ENCODE results near the gene HCFC1R1.
A peak's percentile ranks its signal among the peaks of the same experiment; 100 is the strongest.

The HCFC1R1 gene

DNA sequence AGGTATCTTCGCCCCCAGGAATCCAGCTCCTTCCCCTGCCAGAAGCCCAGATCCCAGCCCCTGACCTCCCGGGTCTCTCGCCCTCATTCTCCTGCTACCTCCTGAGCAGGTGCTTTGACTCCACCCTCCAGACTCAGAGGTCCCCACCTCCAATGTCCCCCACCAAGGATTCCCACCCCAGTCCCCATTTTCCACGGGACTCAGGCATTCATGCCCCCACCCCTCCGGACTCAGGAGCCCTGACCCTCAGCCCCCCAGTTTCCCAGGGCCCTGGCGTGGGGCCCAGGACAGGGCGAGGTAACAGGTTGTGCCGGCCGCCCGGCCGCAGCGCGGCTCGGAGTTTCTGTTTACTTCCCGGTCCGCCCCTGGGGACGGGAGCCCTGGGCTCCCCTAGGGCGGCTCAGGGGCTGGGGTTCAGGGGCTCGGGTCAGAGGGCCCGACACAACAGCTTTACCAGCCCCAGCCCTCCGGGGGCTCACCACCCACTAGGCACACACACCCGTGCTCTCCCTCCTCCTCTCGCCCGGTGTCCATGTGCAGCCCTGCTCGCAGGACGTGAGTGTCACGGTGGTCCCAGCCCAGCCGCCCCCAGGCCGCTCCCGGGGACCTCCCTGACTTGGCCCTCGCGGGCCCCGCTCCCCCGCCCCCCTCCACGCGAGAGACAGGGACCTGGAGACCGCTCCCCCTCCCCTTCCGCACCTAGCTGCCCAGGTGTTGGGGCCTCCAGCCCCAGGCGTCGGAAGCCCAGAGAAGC, 12.4 kb upstream of the HCFC1R1 start:
- ChIA-PET CTCF (interaction anchor here (1.0 to 12.5 kb wide), 7 partner anchors 5 to 93 kb away, joined by 3 to 197 read pairs (median 100); partner anchors contain the start of genes BICDL2, CLDN6, HCFC1R1 and MMP25), POLR2A (no interaction called here)
- peak overlapping the region in 3 of 7 experiments; percentile 11 to 28 (median 19) for H3K4me3 ChIP-seq (ENCODE audit: control insufficient read depth in 1 of 7, extremely low read depth in 1 of 7, insufficient read depth in 4 of 7, low read depth in 2 of 7, low read length in 6 of 7)
- peaks cover 7 to 96% (median 46%) of the 10 kb centered on the region in 5 experiments for H3K27me3 ChIP-seq (replicated peaks in 2 of 5; ENCODE audit: control insufficient read depth in 4 of 5, insufficient read depth in 5 of 5, low read length in 4 of 5)
- no peaks in the 10 kb centered on the region for H3K36me3 ChIP-seq (ENCODE audit: control insufficient read depth in 4 of 4, insufficient read depth in 4 of 4, low read length in 3 of 4)
- DNase-seq: no peak
- H3K4me1 ChIP-seq (ENCODE audit: control extremely low read depth in 1 of 4, control insufficient read depth in 4 of 4, insufficient read depth in 4 of 4, low read length in 3 of 4): peaks cover 0 to 13% (median 3%) of the 10 kb centered on the region in 4 experiments
- no peaks in the 10 kb centered on the region for H3K9me3 ChIP-seq (ENCODE audit: control extremely low read depth in 1 of 5, control insufficient read depth in 4 of 5, insufficient read depth in 2 of 5, low read depth in 1 of 5, low read length in 4 of 5)
- 4% methylated on average over 35 of the region's 40 CpGs for WGBS (ENCODE audit: insufficient coverage)
- H3K27ac ChIP-seq (ENCODE audit: insufficient read depth in 1 of 2, low read depth in 1 of 2, low read length in 2 of 2, poor library complexity in 1 of 2, severe bottlenecking in 2 of 2): no peak overlapping the region

DNA sequence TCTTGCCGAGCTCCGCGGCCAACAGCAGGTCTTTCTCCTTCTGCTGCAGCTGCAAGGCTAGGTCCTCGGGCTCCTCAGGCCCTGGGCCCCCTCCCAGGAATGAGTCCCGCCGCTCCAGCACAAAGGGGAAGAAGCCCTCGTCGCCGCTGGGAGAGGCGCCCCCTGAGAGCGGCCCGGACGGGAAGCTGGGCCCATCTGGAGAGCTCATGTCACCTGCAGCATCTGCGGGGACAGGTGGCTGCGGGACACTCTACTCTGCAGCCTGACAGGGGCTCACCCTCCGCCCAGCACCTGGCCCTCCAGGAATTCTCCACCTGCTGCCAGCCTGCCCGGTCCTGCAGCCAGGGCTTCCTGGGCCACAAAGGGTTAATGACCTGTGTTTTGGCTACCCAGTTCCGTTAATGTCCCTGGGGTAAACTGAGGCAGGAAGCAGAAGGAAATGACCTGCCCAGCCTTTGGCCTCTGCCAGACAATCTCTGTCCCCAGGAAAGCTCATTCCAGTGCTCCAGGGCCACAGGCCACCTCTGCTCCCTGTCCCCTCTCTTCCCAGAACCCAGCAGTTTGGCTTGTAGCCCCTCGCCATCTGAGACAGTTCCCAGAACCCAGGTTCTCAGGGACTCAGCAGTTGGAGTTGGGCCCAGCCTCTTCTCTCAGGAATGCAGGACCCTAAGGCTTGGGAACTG, 11.7 kb upstream of the HCFC1R1 start:
- H3K27ac ChIP-seq (ENCODE audit: insufficient read depth in 1 of 2, low read depth in 1 of 2, low read length in 2 of 2, poor library complexity in 1 of 2, severe bottlenecking in 2 of 2): no peak overlapping the region
- no peak for DNase-seq
- POLR2A ChIA-PET: no interaction called here
- CTCF ChIA-PET: interaction anchor here (1.0 to 12.5 kb wide), 9 partner anchors 6 to 99 kb away, joined by 3 to 197 read pairs (median 87); partner anchors contain the start of genes BICDL2, CLDN6, HCFC1R1 and MMP25
- peaks cover 7 to 98% (median 47%) of the 10 kb centered on the region in 5 experiments for H3K27me3 ChIP-seq (replicated peaks in 2 of 5; ENCODE audit: control insufficient read depth in 4 of 5, insufficient read depth in 5 of 5, low read length in 4 of 5)
- no peak overlapping the region for H3K4me3 ChIP-seq (ENCODE audit: control insufficient read depth in 1 of 7, extremely low read depth in 1 of 7, insufficient read depth in 4 of 7, low read depth in 2 of 7, low read length in 6 of 7)
- H3K9me3 ChIP-seq (ENCODE audit: control extremely low read depth in 1 of 5, control insufficient read depth in 4 of 5, insufficient read depth in 2 of 5, low read depth in 1 of 5, low read length in 4 of 5): no peaks in the 10 kb centered on the region
- peaks cover 0 to 13% (median 3%) of the 10 kb centered on the region in 4 experiments for H3K4me1 ChIP-seq (ENCODE audit: control extremely low read depth in 1 of 4, control insufficient read depth in 4 of 4, insufficient read depth in 4 of 4, low read length in 3 of 4)
- 39% methylated on average over 18 of the region's 19 CpGs for WGBS (ENCODE audit: insufficient coverage)
- no peaks in the 10 kb centered on the region for H3K36me3 ChIP-seq (ENCODE audit: control insufficient read depth in 4 of 4, insufficient read depth in 4 of 4, low read length in 3 of 4)

DNA sequence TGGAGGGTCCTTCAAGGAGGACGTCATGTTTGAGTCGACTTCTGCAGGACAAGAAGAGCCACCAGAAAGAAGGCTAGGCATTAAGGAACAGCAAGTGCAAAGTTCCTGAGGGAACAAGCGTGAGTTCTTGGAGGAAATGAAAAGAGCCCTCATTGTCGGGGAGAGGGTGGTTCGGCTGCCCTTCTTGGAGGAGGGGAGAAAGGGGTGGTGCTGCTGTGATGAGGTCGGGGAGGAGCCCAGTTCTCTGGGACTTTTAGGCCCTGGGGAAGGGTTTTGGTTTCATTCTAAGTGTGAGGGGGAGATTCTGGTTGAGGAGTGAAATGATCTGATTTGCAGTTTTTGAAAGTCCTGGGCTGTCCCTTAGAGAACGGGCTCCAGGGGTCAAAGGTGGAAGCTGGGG, 8.9 kb upstream of the HCFC1R1 start:
- Histone ChIP-seq H3K4me1 (ENCODE audit: control extremely low read depth in 1 of 4, control insufficient read depth in 4 of 4, insufficient read depth in 4 of 4, low read length in 3 of 4) (peaks cover 0 to 33% (median 24%) of the 10 kb centered on the region in 4 experiments), H3K27ac (ENCODE audit: insufficient read depth in 1 of 2, low read depth in 1 of 2, low read length in 2 of 2, poor library complexity in 1 of 2, severe bottlenecking in 2 of 2) (no peak overlapping the region), H3K27me3 (replicated peaks in 2 of 5; ENCODE audit: control insufficient read depth in 4 of 5, insufficient read depth in 5 of 5, low read length in 4 of 5) (peaks cover 3 to 91% (median 47%) of the 10 kb centered on the region in 5 experiments), H3K4me3 (ENCODE audit: control insufficient read depth in 1 of 7, extremely low read depth in 1 of 7, insufficient read depth in 4 of 7, low read depth in 2 of 7, low read length in 6 of 7) (no peak overlapping the region), H3K9me3 (ENCODE audit: control extremely low read depth in 1 of 5, control insufficient read depth in 4 of 5, insufficient read depth in 2 of 5, low read depth in 1 of 5, low read length in 4 of 5) (no peaks in the 10 kb centered on the region), H3K36me3 (ENCODE audit: control insufficient read depth in 4 of 4, insufficient read depth in 4 of 4, low read length in 3 of 4) (no peaks in the 10 kb centered on the region)
- no peak for DNase-seq
- ChIA-PET POLR2A (no interaction called here), CTCF (interaction anchor here (1.1 to 12.5 kb wide), 12 partner anchors 9 to 434 kb away, joined by 3 to 197 read pairs (median 22); partner anchors contain the start of genes BICDL2, CLDN6, HCFC1R1 and MMP25)
- 48% methylated on average over 4 of the region's 7 CpGs for WGBS (ENCODE audit: insufficient coverage)

GRCh38 chr16:3030222-3031212, 6.8 kb upstream of the HCFC1R1 start:
- WGBS (ENCODE audit: insufficient coverage): 82% methylated on average over 30 of the region's 33 CpGs
- no peaks in the 10 kb centered on the region for H3K9me3 ChIP-seq (ENCODE audit: control extremely low read depth in 1 of 5, control insufficient read depth in 4 of 5, insufficient read depth in 2 of 5, low read depth in 1 of 5, low read length in 4 of 5)
- no peak overlapping the region for H3K4me3 ChIP-seq (ENCODE audit: control insufficient read depth in 1 of 7, extremely low read depth in 1 of 7, insufficient read depth in 4 of 7, low read depth in 2 of 7, low read length in 6 of 7)
- H3K4me1 ChIP-seq (ENCODE audit: control extremely low read depth in 1 of 4, control insufficient read depth in 4 of 4, insufficient read depth in 4 of 4, low read length in 3 of 4): peaks cover 0 to 24% (median 21%) of the 10 kb centered on the region in 4 experiments
- peaks cover 5 to 20% (median 18%) of the 10 kb centered on the region in 4 experiments for H3K36me3 ChIP-seq (ENCODE audit: control insufficient read depth in 4 of 4, insufficient read depth in 4 of 4, low read length in 3 of 4)
- ChIA-PET POLR2A (interaction anchor here (1.5 kb wide), 1 partner anchor 10 kb away, joined by 3 read pairs; no protein-coding TSS in a partner anchor), CTCF (interaction anchor here (0.8 to 12.5 kb wide), 16 partner anchors 10 to 131 kb away, joined by 3 to 197 read pairs (median 12); partner anchors contain the start of genes BICDL2, CLDN6, HCFC1R1 and MMP25)
- H3K27ac ChIP-seq (ENCODE audit: insufficient read depth in 1 of 2, low read depth in 1 of 2, low read length in 2 of 2, poor library complexity in 1 of 2, severe bottlenecking in 2 of 2): no peak overlapping the region
- peaks cover 0 to 70% (median 39%) of the 10 kb centered on the region in 5 experiments for H3K27me3 ChIP-seq (replicated peaks in 2 of 5; ENCODE audit: control insufficient read depth in 4 of 5, insufficient read depth in 5 of 5, low read length in 4 of 5)
- DNase-seq: no peak

DNA sequence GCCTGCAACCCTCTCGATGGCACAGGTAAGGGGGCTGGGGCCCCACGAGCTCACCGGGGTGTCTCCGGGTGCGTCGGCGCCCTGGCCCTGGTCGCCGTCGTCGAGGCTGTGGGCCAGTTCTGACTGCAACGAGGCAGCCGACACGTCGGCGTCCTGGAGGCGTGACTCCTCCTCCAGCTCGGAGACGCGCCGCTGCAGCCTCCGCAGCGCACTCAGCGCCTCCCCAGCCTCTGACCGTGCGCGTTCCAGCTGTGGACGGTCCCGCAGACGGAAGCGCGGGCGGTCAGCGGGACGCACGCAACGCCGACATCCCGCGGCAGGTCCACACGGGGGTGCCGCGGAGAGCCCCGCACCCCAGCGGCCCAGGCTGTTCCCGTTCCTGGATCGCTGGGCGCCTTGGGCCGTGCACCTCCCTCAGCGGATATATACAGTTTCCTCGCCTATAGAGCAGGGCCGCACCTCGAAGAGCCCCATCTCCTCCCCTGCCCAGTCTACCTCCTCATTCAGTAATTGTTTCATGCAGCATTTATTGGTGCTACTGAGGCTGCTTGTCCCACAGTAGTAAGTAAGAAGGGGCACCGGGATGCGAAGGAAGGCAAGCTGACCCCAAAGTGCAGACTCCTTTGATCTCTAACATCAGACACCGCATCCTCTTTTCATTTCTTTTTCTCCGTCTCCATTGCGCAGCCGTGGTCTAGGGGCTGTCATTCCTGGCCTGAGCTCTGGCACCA, 5.9 kb upstream of the HCFC1R1 start:
- Histone ChIP-seq H3K27ac (ENCODE audit: insufficient read depth in 1 of 2, low read depth in 1 of 2, low read length in 2 of 2, poor library complexity in 1 of 2, severe bottlenecking in 2 of 2) (no peak overlapping the region), H3K4me1 (ENCODE audit: control extremely low read depth in 1 of 4, control insufficient read depth in 4 of 4, insufficient read depth in 4 of 4, low read length in 3 of 4) (peaks cover 0 to 22% (median 21%) of the 10 kb centered on the region in 4 experiments), H3K36me3 (ENCODE audit: control insufficient read depth in 4 of 4, insufficient read depth in 4 of 4, low read length in 3 of 4) (peaks cover 5 to 22% (median 19%) of the 10 kb centered on the region in 4 experiments), H3K4me3 (ENCODE audit: control insufficient read depth in 1 of 7, extremely low read depth in 1 of 7, insufficient read depth in 4 of 7, low read depth in 2 of 7, low read length in 6 of 7) (peak overlapping the region in 3 of 7 experiments; percentile 1 to 54 (median 6)), H3K27me3 (replicated peaks in 2 of 5; ENCODE audit: control insufficient read depth in 4 of 5, insufficient read depth in 5 of 5, low read length in 4 of 5) (peaks cover 0 to 62% (median 36%) of the 10 kb centered on the region in 5 experiments), H3K9me3 (ENCODE audit: control extremely low read depth in 1 of 5, control insufficient read depth in 4 of 5, insufficient read depth in 2 of 5, low read depth in 1 of 5, low read length in 4 of 5) (no peaks in the 10 kb centered on the region)
- CTCF ChIA-PET: interaction anchor here (1.1 to 12.5 kb wide), 13 partner anchors 9 to 99 kb away, joined by 3 to 197 read pairs (median 16); partner anchors contain the start of genes BICDL2, CLDN6, HCFC1R1 and MMP25
- 12% methylated on average over 59 of the region's 59 CpGs for WGBS (ENCODE audit: insufficient coverage)
- DNase-seq: no peak
- POLR2A ChIA-PET: interaction anchor here (1.5 kb wide), 1 partner anchor 9 kb away, joined by 3 read pairs; no protein-coding TSS in a partner anchor
